Islet precursor cell (in vitro differentiated cells): Measurements from ENCODE around the gene LARGE1.

Source experiments
- DNase-seq: peaks from one replicate; pipeline ENCODE4 v3.0.0-alpha.2; 2018

The LARGE1 gene

DNA sequence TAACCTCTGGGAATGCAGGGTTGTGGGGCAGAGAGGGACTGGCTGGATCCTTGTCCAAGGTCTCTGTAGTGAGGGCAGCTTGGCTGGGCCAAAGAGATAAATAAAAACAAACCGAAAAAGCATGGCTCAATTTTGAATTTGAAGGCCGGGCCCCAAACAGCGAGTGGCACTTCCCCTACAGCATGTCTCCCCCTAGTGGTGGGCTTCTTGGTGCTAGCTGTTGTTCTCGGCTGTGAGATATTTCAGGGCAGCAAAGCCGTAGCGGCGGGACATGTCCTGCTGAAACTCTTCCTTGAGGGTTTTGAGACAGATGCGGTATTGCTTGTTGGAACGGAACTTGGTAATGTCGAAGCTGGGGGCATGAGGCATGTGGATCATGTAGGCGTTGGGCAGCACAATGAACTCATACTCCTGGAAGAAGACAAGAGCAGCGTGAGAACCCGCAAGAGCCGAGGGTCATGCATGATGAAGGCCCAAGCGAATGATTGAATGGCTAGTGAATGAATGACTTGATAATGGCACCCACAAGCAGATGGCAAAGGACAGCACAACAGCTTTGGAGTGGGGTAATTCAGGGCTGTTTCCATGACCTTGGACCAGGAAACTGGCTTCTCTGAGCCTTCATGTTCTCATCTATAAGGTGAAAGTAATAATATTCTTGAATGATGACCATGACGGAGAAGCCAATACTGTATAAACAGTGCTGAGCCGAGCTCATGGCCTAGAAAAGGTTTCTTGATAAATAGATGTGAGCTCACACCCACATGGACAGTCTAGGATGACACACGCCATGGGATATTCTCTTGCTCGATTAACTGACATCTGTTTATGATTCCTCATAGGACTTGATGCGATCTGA is 645.8 kb downstream of the LARGE1 start:
- peak; percentile 65 for DNase-seq

DNA sequence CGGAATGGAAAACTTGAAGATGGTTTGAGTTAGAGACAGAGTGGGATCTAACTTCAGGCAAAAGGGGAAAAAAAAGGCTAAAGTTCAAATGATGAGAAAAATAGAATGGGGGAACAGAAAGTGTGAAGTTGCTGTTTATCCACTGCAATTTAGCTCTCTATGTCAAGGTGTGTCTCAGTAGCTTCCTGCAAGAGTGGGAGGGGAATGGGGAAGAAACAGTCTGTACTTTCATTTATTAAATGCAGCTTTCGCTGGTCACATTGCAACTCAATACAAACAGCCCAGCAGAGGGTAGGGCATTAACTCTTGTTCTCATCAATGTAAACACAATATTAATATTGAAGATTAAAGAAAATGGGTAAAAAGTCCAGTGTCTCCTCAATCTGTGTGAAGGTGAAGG is 647.4 kb downstream of the LARGE1 start:
- no peak for DNase-seq

DNA sequence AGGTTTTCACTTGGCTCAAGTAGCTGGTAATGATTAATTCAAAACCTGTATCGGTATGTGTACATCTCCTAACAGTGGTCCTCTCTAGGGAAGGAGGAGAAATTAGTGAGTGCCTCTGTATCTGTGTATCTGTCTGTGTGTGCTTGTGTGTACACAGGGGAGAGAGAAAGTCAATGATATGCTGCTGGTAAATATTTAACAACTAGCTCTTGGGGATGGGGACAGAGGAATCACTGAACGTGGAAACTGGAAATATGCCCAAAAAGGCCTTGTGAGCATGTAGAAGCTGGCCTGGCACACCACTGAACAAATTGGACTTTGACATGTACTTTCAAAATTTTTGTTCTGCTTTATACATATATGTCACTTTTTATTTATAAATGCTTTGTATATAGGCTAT is 648.1 kb downstream of the LARGE1 start:
- DNase-seq, result no peak

DNA sequence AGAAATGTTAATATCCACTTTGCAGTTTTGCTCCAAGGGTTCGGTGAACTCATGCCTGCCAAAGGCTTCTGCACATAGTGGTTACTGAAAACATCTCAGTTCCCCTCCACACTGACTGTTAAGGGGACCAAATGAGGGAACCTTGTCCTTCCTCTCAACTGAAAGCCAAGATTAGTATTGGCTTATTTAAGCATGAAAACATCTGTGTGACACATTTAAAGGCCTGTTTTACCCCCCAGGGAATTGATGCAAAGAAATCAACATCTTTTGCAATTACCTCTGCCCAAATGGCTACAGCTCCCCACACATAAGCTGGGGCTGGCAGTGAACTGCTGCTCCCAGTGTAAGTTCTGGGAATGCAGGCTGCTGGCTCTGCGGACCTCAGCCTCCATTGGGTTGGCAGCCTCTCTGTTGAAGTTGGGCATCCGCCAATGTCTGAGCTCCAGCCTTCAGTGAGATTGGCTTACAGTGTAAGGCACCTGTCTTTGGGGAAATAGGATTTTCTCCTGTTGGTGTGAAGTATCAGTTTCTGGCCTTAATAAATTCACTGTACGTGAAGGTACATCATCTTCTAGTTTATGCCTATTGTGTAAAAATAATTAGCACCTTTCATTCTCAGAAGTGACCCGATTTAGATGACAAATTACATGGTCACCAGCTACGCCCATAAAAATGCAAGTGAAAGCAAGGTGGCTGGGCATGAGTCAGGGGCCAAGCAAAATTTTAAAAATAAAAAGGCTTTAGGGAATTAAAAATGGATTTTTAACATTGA is 648.7 kb downstream of the LARGE1 start:
- no peak for DNase-seq

DNA sequence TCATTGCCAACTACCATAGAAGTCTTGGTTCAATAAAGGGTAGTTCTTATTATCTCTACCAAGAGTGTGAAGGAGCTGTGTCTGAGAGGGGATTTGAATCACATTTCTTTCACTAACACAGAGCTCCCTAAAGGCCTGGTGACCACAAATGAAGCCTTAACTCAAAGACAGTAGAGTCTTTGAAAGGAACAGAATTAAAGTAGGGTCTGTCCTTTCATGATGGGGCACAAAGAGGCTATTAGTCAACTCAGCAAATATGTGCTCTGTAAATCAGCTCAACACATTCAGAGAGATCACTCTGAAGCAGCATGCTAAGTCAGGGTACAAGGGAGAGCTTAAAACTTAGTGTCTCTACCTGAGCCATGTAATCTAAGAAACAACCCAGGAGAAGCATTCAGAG is 649.7 kb downstream of the LARGE1 start:
- DNase-seq, result no peak

DNA sequence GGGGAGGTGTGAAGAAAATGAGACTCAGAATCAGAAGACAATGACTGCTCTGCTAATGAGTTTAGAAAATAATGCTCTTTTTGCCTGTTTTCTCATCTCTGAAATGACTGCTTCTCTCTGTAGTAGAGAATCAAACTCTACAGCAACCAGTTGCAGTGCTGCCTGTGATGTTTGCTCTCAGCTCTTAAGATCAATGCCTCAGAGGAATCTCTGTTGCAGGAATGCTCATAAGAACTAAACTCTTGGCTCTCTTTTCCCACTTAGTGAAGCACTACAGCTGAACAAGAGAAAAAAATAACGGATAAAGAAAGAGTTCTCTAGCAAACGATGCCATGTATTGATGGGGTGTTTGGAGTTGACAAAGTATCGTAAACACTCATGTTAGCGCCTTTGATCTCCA is 658.6 kb downstream of the LARGE1 start:
- no peak for DNase-seq

DNA sequence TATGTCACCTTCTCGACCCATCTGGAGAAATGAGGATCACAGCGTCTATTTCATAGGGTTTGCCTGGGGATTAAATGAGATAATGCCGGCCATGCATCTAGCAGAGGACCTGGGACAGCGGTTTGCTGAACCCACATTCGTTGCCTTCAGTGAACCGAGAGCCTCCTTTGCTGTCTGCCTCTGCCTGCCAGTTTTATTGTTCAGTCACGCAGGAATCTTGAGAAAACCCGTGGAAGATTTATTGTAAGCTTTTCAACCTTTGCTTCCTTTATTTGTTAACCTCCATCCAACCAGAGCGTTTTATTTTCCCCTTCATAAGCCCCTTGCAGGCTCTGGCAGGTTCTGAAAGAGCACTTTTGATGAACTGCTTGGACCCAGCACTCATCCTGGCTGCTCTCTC is 659.8 kb downstream of the LARGE1 start:
- no peak for DNase-seq

DNA sequence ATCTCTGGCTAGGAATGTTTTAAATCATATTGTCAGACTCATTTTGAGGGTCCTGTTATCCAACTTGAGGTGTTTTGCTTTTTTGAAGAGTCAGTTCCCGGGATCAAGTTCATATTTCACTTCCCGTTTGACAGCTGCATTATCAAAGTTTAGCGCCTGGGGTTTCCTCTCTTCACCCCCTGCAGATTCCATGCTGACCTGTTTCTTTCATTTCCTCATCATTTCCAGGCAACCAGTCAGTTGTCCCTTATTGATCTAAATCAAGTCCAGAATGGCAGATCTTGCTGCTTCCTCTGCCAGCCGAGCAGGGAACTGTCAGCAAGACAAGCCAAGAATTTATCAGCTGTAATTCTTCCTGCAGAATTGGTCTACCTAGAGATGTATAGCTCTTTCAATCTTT is 664.5 kb downstream of the LARGE1 start:
- DNase-seq, result no peak

DNA sequence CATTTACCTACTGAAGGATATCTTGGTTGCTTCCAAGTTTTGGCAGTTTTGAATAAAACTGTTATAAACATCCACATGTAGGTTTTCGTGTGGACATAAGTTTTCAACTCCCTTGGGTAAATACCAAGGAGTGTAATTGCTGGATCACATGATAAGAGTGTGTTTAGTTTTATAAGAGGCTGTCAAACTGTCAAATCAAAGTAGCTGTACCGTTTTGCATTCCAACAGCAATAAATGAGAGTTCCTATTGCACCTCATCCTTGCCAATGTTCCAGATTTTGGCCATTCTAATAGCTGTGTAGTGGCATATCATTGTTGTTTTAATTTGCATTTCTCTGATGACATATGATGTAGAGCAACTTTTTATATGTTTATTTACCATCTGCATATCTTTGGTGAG is 671.3 kb downstream of the LARGE1 start:
- DNase-seq, result no peak

DNA sequence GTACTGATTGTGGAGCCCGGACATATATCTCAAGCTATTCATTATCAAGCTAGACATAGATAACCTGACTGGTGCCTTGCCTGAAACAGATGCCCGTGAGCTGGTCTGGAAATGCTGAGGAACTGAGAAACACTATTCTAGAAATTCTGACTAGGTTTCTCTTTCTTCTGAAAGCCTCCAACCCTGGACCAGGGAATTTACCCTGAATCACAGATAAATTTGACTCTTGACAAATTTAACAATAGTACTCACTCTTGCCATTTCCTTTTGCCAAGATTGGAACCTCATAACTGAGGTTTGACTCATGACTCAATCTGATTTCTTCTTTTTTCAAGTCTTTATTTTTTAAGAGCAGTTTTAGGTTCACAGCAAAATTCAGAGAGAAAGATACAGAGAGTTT is 672.5 kb downstream of the LARGE1 start:
- no peak for DNase-seq

DNA sequence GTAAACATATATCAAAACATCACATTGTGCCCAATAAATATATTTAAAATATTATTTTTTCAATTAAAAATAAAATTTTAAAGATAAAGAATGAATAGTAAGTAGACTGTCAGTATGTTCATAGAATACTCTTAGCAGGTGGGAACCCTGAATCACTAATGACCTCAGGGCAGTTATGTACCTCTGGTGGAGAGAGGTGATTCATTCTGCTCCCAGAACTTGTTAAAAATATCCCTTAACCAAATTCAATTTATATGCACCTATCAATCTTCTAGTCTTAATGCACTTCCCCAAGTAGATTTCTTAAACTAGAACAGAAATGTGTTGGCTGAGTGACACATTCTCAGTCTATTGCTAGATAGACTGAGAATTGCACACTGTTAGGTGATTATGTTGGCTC is 678.2 kb downstream of the LARGE1 start:
- DNase-seq, result no peak

DNA sequence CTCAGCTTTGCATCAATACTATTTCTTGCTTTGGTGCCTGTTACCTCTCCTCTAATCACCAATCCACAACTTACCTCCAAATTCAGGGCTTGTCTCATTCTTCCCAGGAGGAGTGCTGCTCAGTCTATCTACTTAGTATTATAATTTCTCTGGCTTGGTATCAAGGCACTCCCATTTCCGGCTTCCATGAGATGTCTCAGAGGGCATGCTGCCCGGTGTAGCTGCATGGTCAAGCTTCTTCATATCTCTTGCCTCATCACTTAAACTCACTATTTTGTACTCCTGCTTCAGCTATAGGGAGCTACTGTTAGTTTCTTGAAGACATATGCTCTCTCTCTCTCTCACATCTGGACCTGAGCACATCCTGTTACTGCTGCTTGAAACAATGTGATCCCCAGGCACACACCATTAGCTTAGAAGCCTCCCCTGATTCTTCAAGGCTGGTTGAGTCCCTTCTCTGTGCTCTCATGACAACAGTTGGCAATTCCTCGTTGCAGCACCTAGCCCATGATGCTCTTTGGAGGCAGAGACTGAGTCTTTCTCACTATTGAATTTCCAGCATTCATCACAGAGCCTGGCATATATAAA is 679.3 kb downstream of the LARGE1 start:
- DNase-seq, result no peak

DNA sequence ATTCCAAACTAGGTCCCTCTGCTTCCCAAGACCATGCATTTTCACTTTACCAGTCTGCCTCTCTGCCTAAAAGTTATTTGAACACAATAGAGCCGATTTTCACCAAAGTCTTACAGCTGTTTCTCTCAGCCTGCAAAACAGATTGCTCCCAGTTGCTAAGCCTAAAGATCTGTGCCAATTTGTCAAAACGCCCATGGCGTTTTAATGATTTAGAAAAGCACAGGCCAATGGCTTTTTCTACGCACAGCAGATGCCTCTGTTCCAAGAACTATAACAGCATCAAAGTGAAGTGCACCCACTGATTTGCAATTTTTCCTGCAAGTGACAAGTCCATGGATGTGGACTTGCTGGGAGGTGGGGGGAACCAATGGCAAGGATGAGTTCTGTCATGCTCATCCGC is 688.2 kb downstream of the LARGE1 start:
- DNase-seq, result no peak

DNA sequence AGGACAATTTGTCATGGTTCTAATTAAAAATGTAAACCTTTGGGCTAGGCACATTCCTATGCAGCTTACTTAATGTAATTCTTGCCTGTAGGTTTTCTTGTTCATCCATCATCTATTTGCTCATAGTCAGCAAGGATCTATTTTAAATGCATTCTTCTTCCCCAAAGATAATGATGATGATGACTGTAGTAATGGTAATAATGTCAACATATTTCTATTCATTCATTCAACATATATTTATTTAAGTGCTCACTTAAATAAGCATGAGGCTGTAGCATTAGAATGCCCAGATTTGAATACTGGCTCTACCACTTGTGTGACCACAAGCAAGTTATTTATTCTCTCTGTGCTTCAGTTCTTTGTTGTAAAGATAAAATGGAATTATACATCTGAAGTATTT is 692.5 kb downstream of the LARGE1 start:
- DNase-seq, result no peak

DNA sequence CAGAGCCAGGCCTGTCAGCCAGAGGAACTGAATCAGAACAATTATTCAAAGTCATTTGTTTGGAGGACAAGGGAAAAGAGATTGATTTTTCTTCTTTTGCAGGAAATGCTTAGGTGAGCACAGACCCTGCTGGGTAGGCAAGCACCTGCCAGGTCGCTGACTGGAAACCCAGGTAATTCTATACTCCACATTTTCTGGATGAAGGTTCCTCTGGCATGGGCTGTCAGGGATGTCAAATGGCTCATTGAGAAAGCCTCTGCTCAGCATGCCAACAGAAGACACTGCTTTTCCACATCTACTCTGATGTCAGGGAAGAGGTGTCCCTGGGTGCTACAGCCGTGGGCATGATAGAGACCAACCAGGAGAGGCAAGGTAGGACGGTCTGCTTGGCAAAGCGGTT is 695.4 kb downstream of the LARGE1 start:
- DNase-seq, result no peak
